Endothelial cell of umbilical vein (primary cell): ENCODE results near the gene TTL. TPM values are rescaled to one million over a fixed set of nuclear protein-coding genes. Genes with fewer than 3 reads are reported as not detected.

ENCODE experiments used
- BruUV-seq: library from RNA; stranded (reverse); fragments of 400-500 nt; replicated peaks from 2 replicates; lab custom pipeline; 2021; lab: Mats Ljungman, UMichigan
- CTCF ChIA-PET: fragments of 300-600, 350-600 bp; sonication (Branson Sonifier 250); formaldehyde crosslinking; loops from one replicate; lab custom pipeline; 2021; ENCODE audit warnings: antibody characterized with exemption, inconsistent platforms; lab: Charles Lee
- POLR2A ChIA-PET: fragments of 300-600, 350-600 bp; sonication (Branson Sonifier 250); formaldehyde crosslinking; loops from one replicate; lab custom pipeline; 2021; ENCODE audit warnings: antibody characterized with exemption, inconsistent platforms; lab: Charles Lee
- DNase-seq: peaks from one replicate; pipeline ENCODE4 v3.0.0-alpha.2; 2011; ENCODE audit warnings: low read depth, low spot score
- FAIRE-seq: peaks from 2 replicates; lab custom pipeline; 2011; peaks lifted over from hg19 to GRCh38; lab: Jason Lieb, UNC
- H2AFZ ChIP-seq: 2 replicates; pipeline ENCODE4 v1.6.0; 2012; ENCODE audit warnings: low read depth, low read length, control low read depth, inconsistent platforms
- H3K27ac ChIP-seq: 2 replicates; pipeline ENCODE4 v1.5.1; 2011; ENCODE audit warnings: low read depth, mild to moderate bottlenecking, control low read depth, low read length, moderate library complexity; ENCODE audit not compliant: insufficient read depth
- H3K27me3 ChIP-seq, 2 experiments: 2 replicates each; pipeline versions ENCODE4 v1.6.0 to v1.6.1; 2011; ENCODE audit warnings: low read length in 2 of 2, mixed read lengths in 1 of 2; ENCODE audit not compliant: control insufficient read depth in 2 of 2, insufficient read depth in 2 of 2
- H3K36me3 ChIP-seq, 2 experiments: 2 replicates in 1 of 2; 3 replicates in 1 of 2; pipeline ENCODE4 v1.5.1; 2011; ENCODE audit warnings: low read length in 2 of 2, mild to moderate bottlenecking in 1 of 2, moderate library complexity in 1 of 2; ENCODE audit not compliant: control insufficient read depth in 2 of 2, insufficient read depth in 2 of 2; ENCODE audit errors: extremely low read depth in 1 of 2
- H3K4me1 ChIP-seq: 3 replicates; pipeline ENCODE4 v1.5.1; 2011; ENCODE audit warnings: mild to moderate bottlenecking, low read length; ENCODE audit not compliant: control insufficient read depth, insufficient read depth; ENCODE audit errors: extremely low read depth
- H3K4me2 ChIP-seq: 2 replicates; pipeline ENCODE4 v1.6.1; 2011; ENCODE audit warnings: low read length, control low read depth, mixed read lengths; ENCODE audit not compliant: insufficient read depth
- H3K4me3 ChIP-seq, 3 experiments: fragments of 200-600 bp in 1 of 3; sonication (generic), shearing (Covaris generic) in 1 of 3; replicated peaks in 1 of 3; 2 replicates each; pipeline ENCODE4 v1.5.1; 2011 to 2016; ENCODE audit warnings: control low read depth in 3 of 3, low read length in 3 of 3, mild to moderate bottlenecking in 2 of 3, inconsistent platforms in 1 of 3, low read depth in 1 of 3, moderate library complexity in 1 of 3; ENCODE audit not compliant: insufficient read depth in 1 of 3
- H3K79me2 ChIP-seq: 2 replicates; pipeline ENCODE4 v1.6.0; 2012; ENCODE audit warnings: low read length, inconsistent platforms; ENCODE audit not compliant: control insufficient read depth, insufficient read depth
- H3K9ac ChIP-seq: replicated peaks from 2 replicates; pipeline ENCODE3; 2011; ENCODE audit warnings: low read length, control low read depth; ENCODE audit not compliant: insufficient read depth; ENCODE audit errors: extremely low read depth
- H3K9me1 ChIP-seq: replicated peaks from 3 replicates; pipeline ENCODE4 v1.6.0; 2011; ENCODE audit warnings: mild to moderate bottlenecking, low read length; ENCODE audit not compliant: control insufficient read depth, insufficient read depth; ENCODE audit errors: extremely low read depth
- H3K9me3 ChIP-seq: replicated peaks from 2 replicates; pipeline ENCODE4 v1.5.1; 2012; ENCODE audit warnings: low read length, inconsistent platforms; ENCODE audit not compliant: control insufficient read depth, insufficient read depth
- H4K20me1 ChIP-seq: replicated peaks from 2 replicates; pipeline ENCODE3; 2011; ENCODE audit warnings: mild to moderate bottlenecking, low read length; ENCODE audit not compliant: control insufficient read depth, insufficient read depth; ENCODE audit errors: extremely low read depth
- CTCF ChIP-seq, 2 donors: IDR thresholded peaks; 1 replicate in 1 of 2; 2 replicates in 1 of 2; pipeline ENCODE4 v1.5.1; 2011; ENCODE audit warnings: low read length in 2 of 2, mild to moderate bottlenecking in 2 of 2, moderate library complexity in 2 of 2, control low read depth in 1 of 2, inconsistent platforms in 1 of 2, low read depth in 1 of 2; ENCODE audit not compliant: insufficient read depth in 1 of 2; ENCODE audit errors: extremely low read depth in 1 of 2
- EZH2 ChIP-seq: IDR thresholded peaks from 2 replicates; pipeline ENCODE4 v1.6.1; 2012; ENCODE audit warnings: borderline replicate concordance, low read depth, mild to moderate bottlenecking, moderate library complexity, low read length, inconsistent platforms; ENCODE audit not compliant: severe bottlenecking
- FOS ChIP-seq: IDR thresholded peaks from 2 replicates; pipeline ENCODE4 v1.6.1; 2011; ENCODE audit warnings: mild to moderate bottlenecking, low read length, moderate library complexity, borderline replicate concordance; ENCODE audit not compliant: insufficient read depth
- GATA2 ChIP-seq: IDR thresholded peaks from 2 replicates; pipeline ENCODE4 v1.7.0; 2011; ENCODE audit warnings: low read depth, mild to moderate bottlenecking, moderate library complexity, mixed read lengths, low read length; ENCODE audit not compliant: insufficient read length, insufficient read depth
- JUN ChIP-seq: IDR thresholded peaks from 2 replicates; pipeline ENCODE4 v1.6.1; 2011; ENCODE audit warnings: borderline replicate concordance, low read depth; ENCODE audit not compliant: insufficient read length, insufficient read depth
- MYC ChIP-seq: IDR thresholded peaks from one replicate; pipeline ENCODE4 v1.6.1; 2011; ENCODE audit warnings: mild to moderate bottlenecking, low read depth, low read length
- POLR2A ChIP-seq: IDR thresholded peaks from 2 replicates; pipeline ENCODE4 v1.6.1; 2012; ENCODE audit warnings: low read depth, mild to moderate bottlenecking, control low read depth, low read length
- POLR2AphosphoS5 ChIP-seq: IDR thresholded peaks from 2 replicates; pipeline ENCODE4 v1.6.1; 2012; ENCODE audit warnings: low read depth, mild to moderate bottlenecking, control low read depth, low read length, moderate library complexity; ENCODE audit not compliant: insufficient read depth
- dilution Hi-C: fragments of 300-500 bp; cut with MboI; formaldehyde crosslinking; loops from one replicate; pipeline ENCODE4 v1.15.0; 2019; ENCODE audit warnings: low sequenced_read_pairs; ENCODE audit not compliant: extremely low pct_ligation_motif_present
- intact Hi-C: fragments of 100-400 bp; cut with micrococcal nuclease; formaldehyde crosslinking; loops from one replicate; pipeline ENCODE4 v1.10.0; 2022
- polyA plus RNA-seq, 4 experiments: library from polyadenylated mRNA; depleted of rRNA in 3 of 4; stranded (reverse) in 3 of 4; unstranded in 1 of 4; fragments of >200 nt; gene quantifications; 2 replicates each; pipeline versions ENCODE4 v1.2.1 to v1.2.3, GENCODE V29; 2011 to 2012; ENCODE audit warnings: missing spikeins in 1 of 4
- total RNA-seq: library from RNA; stranded (reverse); gene quantifications from 2 replicates; pipeline ENCODE4 v1.2.3, GENCODE V29; 2021
- TF ChIP-seq, protein P1 (sequence below): IDR thresholded peaks from 2 replicates; pipeline ENCODE4 v1.6.1; 2011; ENCODE audit not compliant: insufficient read depth, insufficient read length

The TTL gene
- total and polyA plus RNA-seq, 2 donors (not counting 3 experiments of a cell fraction or from before 2014, with no cell fraction given), result 21.9 to 66.8 TPM

DNA sequence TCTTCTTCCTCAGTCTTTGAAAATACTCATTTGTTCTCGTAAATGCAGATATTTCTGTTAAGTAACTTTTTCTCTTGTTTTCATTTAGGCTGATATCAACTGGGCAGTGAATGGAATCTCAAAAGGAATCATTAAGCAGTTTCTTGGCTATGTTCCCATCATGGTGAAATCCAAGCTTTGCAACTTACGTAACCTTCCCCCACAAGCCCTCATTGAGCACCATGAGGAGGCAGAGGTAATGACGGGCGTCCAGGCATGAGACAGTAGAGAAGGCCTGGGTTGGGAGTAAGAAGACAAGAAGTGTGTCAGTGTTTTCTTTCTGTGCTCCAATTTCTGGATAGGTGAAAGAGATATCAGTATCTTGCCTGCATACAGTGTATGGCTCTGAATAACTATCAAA, 65.4 kb downstream of the TTL start:
- no TSS peak for BruUV-seq
- Histone ChIP-seq H3K27ac (no peak overlapping the region), H3K4me1 (peaks cover 10% of the 10 kb centered on the region), H3K27me3 (no peaks in the 10 kb centered on the region), H3K9me3 (no peaks in the 10 kb centered on the region), H3K36me3 (peaks cover 9 to 13% of the 10 kb centered on the region in 2 experiments), H2AFZ (no peak overlapping the region), H4K20me1 (no peaks in the 10 kb centered on the region), H3K79me2 (peaks cover 44% of the 10 kb centered on the region), H3K4me2 (no peak overlapping the region), H3K9ac (no peak overlapping the region), H3K9me1 (no peaks in the 10 kb centered on the region), H3K4me3 (no peak overlapping the region)
- CTCF ChIA-PET, result no interaction called here
- DNase-seq (no peak), FAIRE-seq (no peak)
- no peak for TF ChIP-seq JUN
- TF ChIP-seq CTCF (IDR thresholded peaks at IDR 0.05; ENCODE audit: extremely low read depth in 1 of 2, insufficient read depth in 1 of 2, low read depth in 1 of 2, low read length in 2 of 2), result no peak
- TF ChIP-seq POLR2AphosphoS5, result no peak
- TF ChIP-seq MYC, result no peak
- TF ChIP-seq POLR2A, result no peak
- TF ChIP-seq, protein P1, sequence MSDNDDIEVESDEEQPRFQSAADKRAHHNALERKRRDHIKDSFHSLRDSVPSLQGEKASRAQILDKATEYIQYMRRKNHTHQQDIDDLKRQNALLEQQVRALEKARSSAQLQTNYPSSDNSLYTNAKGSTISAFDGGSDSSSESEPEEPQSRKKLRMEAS, result no peak
- no peak for TF ChIP-seq FOS
- TF ChIP-seq GATA2, result no peak
- TF ChIP-seq EZH2, result no peak
- intact Hi-C loops, result no loop called here
- dilution Hi-C loops, result no loop called here
- POLR2A ChIA-PET, result no interaction called here
